ENCODE results near the gene CST2. TPM values are rescaled to one million over a fixed set of nuclear protein-coding genes. Genes with fewer than 3 reads are reported as not detected.

The CST2 gene
- polyA plus RNA-seq, 2 of the 4 experiments (the other 2 are of a cell fraction): not detected

DNA sequence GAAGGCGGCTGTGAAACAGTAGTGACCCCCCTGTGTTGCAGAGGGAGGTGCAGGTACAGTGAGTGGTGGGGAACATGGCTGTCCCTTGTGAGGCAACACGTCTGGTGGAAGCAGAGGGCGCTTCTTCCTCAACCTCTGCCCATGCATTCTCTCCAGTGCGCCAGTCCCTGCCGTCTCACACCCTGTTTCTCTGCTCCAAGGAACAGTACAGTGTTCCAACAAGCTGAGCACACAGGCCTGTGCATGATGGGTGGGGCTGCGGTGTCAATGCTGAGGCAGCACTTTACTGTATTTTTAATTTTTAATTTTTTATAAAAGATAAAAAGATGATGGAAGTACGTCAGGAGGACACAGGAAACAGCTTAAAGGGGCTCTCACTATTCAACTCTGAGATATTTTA lies 32.5 kb downstream of the CST2 start:
- CTCF ChIA-PET: interaction anchor here (1.0 kb wide), 1 partner anchor 1331 kb away, joined by 3 read pairs; no protein-coding TSS in a partner anchor
- no peaks in the 10 kb centered on the region for H3K9me3 ChIP-seq
- TF ChIP-seq, protein P1, sequence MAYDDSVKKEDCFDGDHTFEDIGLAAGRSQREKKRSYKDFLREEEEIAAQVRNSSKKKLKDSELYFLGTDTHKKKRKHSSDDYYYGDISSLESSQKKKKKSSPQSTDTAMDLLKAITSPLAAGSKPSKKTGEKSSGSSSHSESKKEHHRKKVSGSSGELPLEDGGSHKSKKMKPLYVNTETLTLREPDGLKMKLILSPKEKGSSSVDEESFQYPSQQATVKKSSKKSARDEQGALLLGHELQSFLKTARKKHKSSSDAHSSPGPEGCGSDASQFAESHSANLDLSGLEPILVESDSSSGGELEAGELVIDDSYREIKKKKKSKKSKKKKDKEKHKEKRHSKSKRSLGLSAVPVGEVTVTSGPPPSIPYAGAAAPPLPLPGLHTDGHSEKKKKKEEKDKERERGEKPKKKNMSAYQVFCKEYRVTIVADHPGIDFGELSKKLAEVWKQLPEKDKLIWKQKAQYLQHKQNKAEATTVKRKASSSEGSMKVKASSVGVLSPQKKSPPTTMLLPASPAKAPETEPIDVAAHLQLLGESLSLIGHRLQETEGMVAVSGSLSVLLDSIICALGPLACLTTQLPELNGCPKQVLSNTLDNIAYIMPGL (CRISPR knock-in tag; IDR thresholded peaks at IDR 0.05; ENCODE audit: borderline replicate concordance): no peak
- TF ChIP-seq EHMT2 (IDR thresholded peaks at IDR 0.05; ENCODE audit: low read depth) (no peak), RAD21 (conservative IDR thresholded peaks at IDR 0.05 in 1 of 2, IDR thresholded peaks at IDR 0.05 in 1 of 2) (no peak), GATA3 (IDR thresholded peaks at IDR 0.05; ENCODE audit: borderline replicate concordance) (no peak), RFX5 (IDR thresholded peaks at IDR 0.05) (no peak), KDM1A (IDR thresholded peaks at IDR 0.05; ENCODE audit: low read depth) (no peak), NFE2L2 (conservative IDR thresholded peaks at IDR 0.05; ENCODE audit: low read length) (no peak), CHD4 (IDR thresholded peaks at IDR 0.05; ENCODE audit: borderline replicate concordance) (no peak), TFCP2L1 (CRISPR knock-in tag; IDR thresholded peaks at IDR 0.05) (no peak), CEBPB (IDR thresholded peaks at IDR 0.05) (no peak), NPAS2 (CRISPR knock-in tag; IDR thresholded peaks at IDR 0.05; ENCODE audit: borderline replicate concordance) (no peak), POLR2A (IDR thresholded peaks at IDR 0.05; ENCODE audit: low read length) (no peak)
- TF ChIP-seq, protein P2, sequence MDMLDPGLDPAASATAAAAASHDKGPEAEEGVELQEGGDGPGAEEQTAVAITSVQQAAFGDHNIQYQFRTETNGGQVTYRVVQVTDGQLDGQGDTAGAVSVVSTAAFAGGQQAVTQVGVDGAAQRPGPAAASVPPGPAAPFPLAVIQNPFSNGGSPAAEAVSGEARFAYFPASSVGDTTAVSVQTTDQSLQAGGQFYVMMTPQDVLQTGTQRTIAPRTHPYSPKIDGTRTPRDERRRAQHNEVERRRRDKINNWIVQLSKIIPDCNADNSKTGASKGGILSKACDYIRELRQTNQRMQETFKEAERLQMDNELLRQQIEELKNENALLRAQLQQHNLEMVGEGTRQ (IDR thresholded peaks at IDR 0.05): no peak
- TF ChIP-seq, protein P3, sequence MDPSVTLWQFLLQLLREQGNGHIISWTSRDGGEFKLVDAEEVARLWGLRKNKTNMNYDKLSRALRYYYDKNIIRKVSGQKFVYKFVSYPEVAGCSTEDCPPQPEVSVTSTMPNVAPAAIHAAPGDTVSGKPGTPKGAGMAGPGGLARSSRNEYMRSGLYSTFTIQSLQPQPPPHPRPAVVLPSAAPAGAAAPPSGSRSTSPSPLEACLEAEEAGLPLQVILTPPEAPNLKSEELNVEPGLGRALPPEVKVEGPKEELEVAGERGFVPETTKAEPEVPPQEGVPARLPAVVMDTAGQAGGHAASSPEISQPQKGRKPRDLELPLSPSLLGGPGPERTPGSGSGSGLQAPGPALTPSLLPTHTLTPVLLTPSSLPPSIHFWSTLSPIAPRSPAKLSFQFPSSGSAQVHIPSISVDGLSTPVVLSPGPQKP (IDR thresholded peaks at IDR 0.05; ENCODE audit: low read depth, low read length): no peak
- TF ChIP-seq, protein P4, sequence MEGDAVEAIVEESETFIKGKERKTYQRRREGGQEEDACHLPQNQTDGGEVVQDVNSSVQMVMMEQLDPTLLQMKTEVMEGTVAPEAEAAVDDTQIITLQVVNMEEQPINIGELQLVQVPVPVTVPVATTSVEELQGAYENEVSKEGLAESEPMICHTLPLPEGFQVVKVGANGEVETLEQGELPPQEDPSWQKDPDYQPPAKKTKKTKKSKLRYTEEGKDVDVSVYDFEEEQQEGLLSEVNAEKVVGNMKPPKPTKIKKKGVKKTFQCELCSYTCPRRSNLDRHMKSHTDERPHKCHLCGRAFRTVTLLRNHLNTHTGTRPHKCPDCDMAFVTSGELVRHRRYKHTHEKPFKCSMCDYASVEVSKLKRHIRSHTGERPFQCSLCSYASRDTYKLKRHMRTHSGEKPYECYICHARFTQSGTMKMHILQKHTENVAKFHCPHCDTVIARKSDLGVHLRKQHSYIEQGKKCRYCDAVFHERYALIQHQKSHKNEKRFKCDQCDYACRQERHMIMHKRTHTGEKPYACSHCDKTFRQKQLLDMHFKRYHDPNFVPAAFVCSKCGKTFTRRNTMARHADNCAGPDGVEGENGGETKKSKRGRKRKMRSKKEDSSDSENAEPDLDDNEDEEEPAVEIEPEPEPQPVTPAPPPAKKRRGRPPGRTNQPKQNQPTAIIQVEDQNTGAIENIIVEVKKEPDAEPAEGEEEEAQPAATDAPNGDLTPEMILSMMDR (IDR thresholded peaks at IDR 0.05): no peak
- TF ChIP-seq, protein P5, sequence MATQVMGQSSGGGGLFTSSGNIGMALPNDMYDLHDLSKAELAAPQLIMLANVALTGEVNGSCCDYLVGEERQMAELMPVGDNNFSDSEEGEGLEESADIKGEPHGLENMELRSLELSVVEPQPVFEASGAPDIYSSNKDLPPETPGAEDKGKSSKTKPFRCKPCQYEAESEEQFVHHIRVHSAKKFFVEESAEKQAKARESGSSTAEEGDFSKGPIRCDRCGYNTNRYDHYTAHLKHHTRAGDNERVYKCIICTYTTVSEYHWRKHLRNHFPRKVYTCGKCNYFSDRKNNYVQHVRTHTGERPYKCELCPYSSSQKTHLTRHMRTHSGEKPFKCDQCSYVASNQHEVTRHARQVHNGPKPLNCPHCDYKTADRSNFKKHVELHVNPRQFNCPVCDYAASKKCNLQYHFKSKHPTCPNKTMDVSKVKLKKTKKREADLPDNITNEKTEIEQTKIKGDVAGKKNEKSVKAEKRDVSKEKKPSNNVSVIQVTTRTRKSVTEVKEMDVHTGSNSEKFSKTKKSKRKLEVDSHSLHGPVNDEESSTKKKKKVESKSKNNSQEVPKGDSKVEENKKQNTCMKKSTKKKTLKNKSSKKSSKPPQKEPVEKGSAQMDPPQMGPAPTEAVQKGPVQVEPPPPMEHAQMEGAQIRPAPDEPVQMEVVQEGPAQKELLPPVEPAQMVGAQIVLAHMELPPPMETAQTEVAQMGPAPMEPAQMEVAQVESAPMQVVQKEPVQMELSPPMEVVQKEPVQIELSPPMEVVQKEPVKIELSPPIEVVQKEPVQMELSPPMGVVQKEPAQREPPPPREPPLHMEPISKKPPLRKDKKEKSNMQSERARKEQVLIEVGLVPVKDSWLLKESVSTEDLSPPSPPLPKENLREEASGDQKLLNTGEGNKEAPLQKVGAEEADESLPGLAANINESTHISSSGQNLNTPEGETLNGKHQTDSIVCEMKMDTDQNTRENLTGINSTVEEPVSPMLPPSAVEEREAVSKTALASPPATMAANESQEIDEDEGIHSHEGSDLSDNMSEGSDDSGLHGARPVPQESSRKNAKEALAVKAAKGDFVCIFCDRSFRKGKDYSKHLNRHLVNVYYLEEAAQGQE (IDR thresholded peaks at IDR 0.05): no peak
- TF ChIP-seq, protein P6, sequence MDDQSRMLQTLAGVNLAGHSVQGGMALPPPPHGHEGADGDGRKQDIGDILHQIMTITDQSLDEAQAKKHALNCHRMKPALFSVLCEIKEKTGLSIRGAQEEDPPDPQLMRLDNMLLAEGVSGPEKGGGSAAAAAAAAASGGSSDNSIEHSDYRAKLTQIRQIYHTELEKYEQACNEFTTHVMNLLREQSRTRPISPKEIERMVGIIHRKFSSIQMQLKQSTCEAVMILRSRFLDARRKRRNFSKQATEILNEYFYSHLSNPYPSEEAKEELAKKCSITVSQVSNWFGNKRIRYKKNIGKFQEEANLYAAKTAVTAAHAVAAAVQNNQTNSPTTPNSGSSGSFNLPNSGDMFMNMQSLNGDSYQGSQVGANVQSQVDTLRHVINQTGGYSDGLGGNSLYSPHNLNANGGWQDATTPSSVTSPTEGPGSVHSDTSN (IDR thresholded peaks at IDR 0.05): no peak
- WGBS (ENCODE audit: missing lambda C conversion rate): 51% methylated on average over 7 of the region's 7 CpGs
- H3K4me2 ChIP-seq: no peak overlapping the region
- DNase-seq (ENCODE audit: low read depth in 1 of 2, low spot score in 1 of 2) (no peak), ATAC-seq (no peak), FAIRE-seq (no peak)
- no peaks in the 10 kb centered on the region for H3K4me1 ChIP-seq
- H3K27ac ChIP-seq: no peak overlapping the region
- POLR2A ChIA-PET: no interaction called here
- no peak overlapping the region for H3K4me3 ChIP-seq

Data from A549 (cell line).